Cardiac septum (tissue), 1 donor: ENCODE results near the gene SLC43A2. TPM values are rescaled to one million over a fixed set of nuclear protein-coding genes. Genes with fewer than 3 reads are reported as not detected.

Experiments used
- DNase-seq: peaks from one replicate; pipeline ENCODE4 v3.0.0-alpha.2; 2020; ENCODE audit warnings: low spot score
- intact Hi-C: fragments of 100-400 bp; cut with DNase I; formaldehyde crosslinking; loops from one replicate; pipeline ENCODE4 v1.14.0; 2022
- total RNA-seq: library from RNA; stranded (reverse); fragmentation: NEBNext Ultra II Directional; extraction: Animal tissue kit (Norgen Biotek cat#: 25700); gene quantifications from one replicate; pipeline ENCODE4 v1.2.1, GENCODE V29; 2021
- donor health status: DM: no; HTN: no; CAD: no.

SLC43A2 gene
- total RNA-seq, 1 donor from 2014 or later, result 4.8 TPM

GRCh38 chr17:1598399-1599095, 30.1 kb downstream of the SLC43A2 start:
- DNase-seq, result no peak
- intact Hi-C loops, result no loop called here

GRCh38 chr17:1597861-1598342, 30.7 kb downstream of the SLC43A2 start:
- DNase-seq, result no peak
- intact Hi-C loops, result no loop called here

- intact Hi-C loops, result no loop called here
- DNase-seq, result no peak
Measured at GRCh38 chr17:1593630-1593931, 35.1 kb downstream of the SLC43A2 start.

- intact Hi-C loops, result no loop called here
- no peak for DNase-seq
Measured at GRCh38 chr17:1592751-1593629, 35.6 kb downstream of the SLC43A2 start.

- intact Hi-C loops, result no loop called here
Measured at GRCh38 chr17:1591474-1592090, 37.1 kb downstream of the SLC43A2 start.

GRCh38 chr17:1590747-1591473, 37.7 kb downstream of the SLC43A2 start:
- intact Hi-C loops, result no loop called here
- no peak for DNase-seq

More at GRCh38 chr17:1591474-1592090, 37.1 kb downstream of the SLC43A2 start:
- DNase-seq, result no peak

- no peak for DNase-seq
- intact Hi-C loops, result no loop called here
Measured at GRCh38 chr17:1590029-1590746, 38.4 kb downstream of the SLC43A2 start.

- DNase-seq, result no peak
- intact Hi-C loops, result no loop called here
Measured at GRCh38 chr17:1588821-1589585, 39.6 kb downstream of the SLC43A2 start.

GRCh38 chr17:1584167-1584566, 44.5 kb downstream of the SLC43A2 start:
- intact Hi-C loops, result no loop called here

GRCh38 chr17:1583556-1583955, 45.1 kb downstream of the SLC43A2 start:
- intact Hi-C loops, result no loop called here
- no peak for DNase-seq

More at GRCh38 chr17:1584167-1584566, 44.5 kb downstream of the SLC43A2 start:
- DNase-seq, result no peak

GRCh38 chr17:1582374-1582773, 46.3 kb downstream of the SLC43A2 start:
- DNase-seq, result no peak
- intact Hi-C loops, result no loop called here

GRCh38 chr17:1580979-1581676, 47.5 kb downstream of the SLC43A2 start:
- intact Hi-C loops, result no loop called here
- DNase-seq, result no peak

GRCh38 chr17:1578029-1578428, 50.6 kb downstream of the SLC43A2 start:
- no peak for DNase-seq

GRCh38 chr17:1577583-1578013, 51.0 kb downstream of the SLC43A2 start:
- intact Hi-C loops, result loop anchor here (5.0 to 10.0 kb wide), 3 partner anchors 140 to 297 kb away; no protein-coding TSS in a partner anchor
- DNase-seq, result no peak

More at GRCh38 chr17:1578029-1578428, 50.6 kb downstream of the SLC43A2 start:
- intact Hi-C loops, result loop anchor here (5.0 to 10.0 kb wide), 3 partner anchors 139 to 297 kb away; no protein-coding TSS in a partner anchor

GRCh38 chr17:1577182-1577581, 51.5 kb downstream of the SLC43A2 start:
- peak; percentile 92 for DNase-seq
- intact Hi-C loops, result loop anchor here (5.0 to 10.0 kb wide), 3 partner anchors 140 to 298 kb away; no protein-coding TSS in a partner anchor

- DNase-seq, result no peak
- intact Hi-C loops, result loop anchor here (5.0 to 10.0 kb wide), 3 partner anchors 141 to 298 kb away; no protein-coding TSS in a partner anchor
Measured at GRCh38 chr17:1576500-1576899, 52.1 kb downstream of the SLC43A2 start.
